HUES6 (cell line): ENCODE data around the gene DDX10.
"Not testable (repeated sequence)": the region's sequence is repeated elsewhere in the genome, so short reads cannot be mapped to it uniquely, and the experiment has no call there.

Experiments
- H3K27ac ChIP-seq: 2 replicates; pipeline ENCODE4 v1.7.0; 2013; ENCODE audit warnings: low read depth, mild to moderate bottlenecking, low read length, inconsistent platforms
- H3K27me3 ChIP-seq: 2 replicates; pipeline ENCODE4 v1.6.1; 2013; ENCODE audit warnings: low read length; ENCODE audit not compliant: control insufficient read depth, insufficient read depth
- H3K36me3 ChIP-seq: 2 replicates; pipeline ENCODE4 v1.6.1; 2013; ENCODE audit warnings: low read length; ENCODE audit not compliant: control insufficient read depth, insufficient read depth
- H3K4me1 ChIP-seq: 2 replicates; pipeline ENCODE4 v1.6.1; 2013; ENCODE audit warnings: low read length; ENCODE audit not compliant: control insufficient read depth, insufficient read depth
- H3K4me3 ChIP-seq: 2 replicates; pipeline ENCODE4 v1.5.1; 2013; ENCODE audit warnings: low read depth, low read length
- H3K9ac ChIP-seq: one replicate; pipeline ENCODE4 v1.6.1; 2013; ENCODE audit warnings: mild to moderate bottlenecking, low read length
- H3K9me3 ChIP-seq: 2 replicates; pipeline ENCODE4 v1.6.1; 2013; ENCODE audit warnings: low read depth, low read length; ENCODE audit not compliant: control insufficient read depth, insufficient read depth

Gene DDX10

GRCh38 chr11:108774037-108774730, 109.3 kb downstream of the DDX10 start:
- H3K4me3 ChIP-seq: no peak overlapping the region
- H3K36me3 ChIP-seq: no peaks in the 10 kb centered on the region
- H3K27me3 ChIP-seq: no peaks in the 10 kb centered on the region
- H3K4me1 ChIP-seq: no peaks in the 10 kb centered on the region
- no peaks in the 10 kb centered on the region; the same call in 1 of the 2 replicates for H3K9me3 ChIP-seq
- no peak overlapping the region for H3K27ac ChIP-seq
- no peak overlapping the region for H3K9ac ChIP-seq

DNA sequence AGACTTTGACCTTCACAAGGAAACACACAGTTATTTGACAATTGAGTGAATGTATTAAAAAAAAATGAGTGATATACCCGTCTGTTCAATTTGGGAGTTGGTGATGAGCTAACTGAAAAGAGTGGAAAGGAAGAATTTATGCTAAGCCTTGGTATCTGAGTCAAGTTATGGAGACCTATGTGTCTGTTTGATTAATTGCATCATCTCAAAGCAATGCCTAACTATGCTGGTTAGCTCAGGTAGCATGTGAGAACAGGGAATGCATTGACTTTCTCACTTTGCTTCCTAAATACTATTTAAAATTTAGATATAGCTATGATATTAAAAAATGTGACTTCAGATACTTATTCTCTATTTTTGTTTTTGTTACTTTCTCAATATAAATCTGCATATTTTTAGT, 110.5 kb downstream of the DDX10 start:
- no peaks in the 10 kb centered on the region for H3K27me3 ChIP-seq
- H3K9ac ChIP-seq: no peak overlapping the region
- H3K9me3 ChIP-seq: no peaks in the 10 kb centered on the region; the same call in 1 of the 2 replicates
- H3K4me3 ChIP-seq: no peak overlapping the region
- no peak overlapping the region for H3K27ac ChIP-seq
- no peaks in the 10 kb centered on the region for H3K4me1 ChIP-seq
- no peaks in the 10 kb centered on the region for H3K36me3 ChIP-seq

GRCh38 chr11:108779147-108779546, 114.3 kb downstream of the DDX10 start:
- not testable (repeated sequence) for H3K27ac ChIP-seq, H3K27me3 ChIP-seq, H3K9ac ChIP-seq, H3K9me3 ChIP-seq, H3K4me3 ChIP-seq, H3K4me1 ChIP-seq, H3K36me3 ChIP-seq

DNA sequence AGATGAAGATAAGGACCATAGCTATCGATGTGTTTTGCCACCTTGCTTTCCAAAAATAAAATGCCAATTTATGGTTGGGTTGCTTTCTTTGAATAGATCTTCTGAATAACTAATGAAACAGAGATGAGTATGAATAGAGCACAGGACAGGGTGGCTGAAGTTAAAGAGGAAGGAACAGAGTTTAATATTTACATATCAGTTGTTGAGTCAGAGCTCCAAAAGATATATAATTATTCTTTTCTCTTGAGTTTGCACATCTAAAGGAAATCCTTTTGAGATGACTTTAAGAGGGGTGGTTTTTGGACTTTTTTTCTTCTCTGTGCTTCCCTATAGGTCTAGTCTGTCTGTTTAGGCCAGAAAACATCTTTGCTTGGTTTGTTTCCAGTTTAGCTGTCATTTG, 115.2 kb downstream of the DDX10 start:
- Histone ChIP-seq H3K36me3 (no peaks in the 10 kb centered on the region), H3K27ac (no peak overlapping the region), H3K4me3 (no peak overlapping the region), H3K4me1 (no peaks in the 10 kb centered on the region), H3K9me3 (no peaks in the 10 kb centered on the region; the same call in 1 of the 2 replicates), H3K9ac (no peak overlapping the region), H3K27me3 (no peaks in the 10 kb centered on the region)

DNA sequence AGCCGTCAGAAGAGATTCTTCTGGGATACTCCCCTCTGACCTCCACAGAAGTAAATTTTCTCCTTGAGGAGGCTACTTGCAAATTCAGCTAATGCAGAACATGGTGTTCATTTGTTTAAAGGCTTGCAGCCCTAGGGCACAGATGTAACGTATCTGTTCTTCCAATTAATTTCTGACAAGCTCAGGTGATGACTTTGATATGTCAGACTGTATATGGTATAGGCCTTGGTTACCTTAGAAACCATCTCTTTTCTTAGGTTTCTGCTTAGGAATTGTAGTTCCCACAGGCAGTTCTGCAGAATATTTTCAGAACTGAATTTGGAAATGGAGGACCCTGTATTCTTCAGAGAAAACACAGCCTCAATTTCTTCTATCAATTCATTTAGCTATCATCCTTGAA, 117.1 kb downstream of the DDX10 start:
- H3K9ac ChIP-seq: no peak overlapping the region
- H3K9me3 ChIP-seq: no peaks in the 10 kb centered on the region; the same call in 1 of the 2 replicates
- H3K27me3 ChIP-seq: no peaks in the 10 kb centered on the region
- no peaks in the 10 kb centered on the region; the same call in 1 of the 2 replicates for H3K4me1 ChIP-seq
- no peaks in the 10 kb centered on the region for H3K36me3 ChIP-seq
- no peak overlapping the region for H3K27ac ChIP-seq
- H3K4me3 ChIP-seq: no peak overlapping the region

- H3K27me3 ChIP-seq: no peaks in the 10 kb centered on the region
- H3K36me3 ChIP-seq: no peaks in the 10 kb centered on the region
- H3K4me1 ChIP-seq: peaks cover 14% of the 10 kb centered on the region
- no peak overlapping the region for H3K27ac ChIP-seq
- no peaks in the 10 kb centered on the region for H3K9me3 ChIP-seq
- H3K9ac ChIP-seq: no peak overlapping the region
- no peak overlapping the region for H3K4me3 ChIP-seq
These were observed 121.6 kb downstream of the DDX10 start for GRCh38 chr11:108786281-108786990.

- H3K36me3 ChIP-seq: no peaks in the 10 kb centered on the region
- peaks cover 17% of the 10 kb centered on the region for H3K4me1 ChIP-seq
- H3K27me3 ChIP-seq: no peaks in the 10 kb centered on the region
- H3K9ac ChIP-seq: no peak overlapping the region
- H3K9me3 ChIP-seq: no peaks in the 10 kb centered on the region
- H3K27ac ChIP-seq: no peak overlapping the region
- no peak overlapping the region for H3K4me3 ChIP-seq
These were observed 122.2 kb downstream of the DDX10 start for GRCh38 chr11:108787105-108787504.

GRCh38 chr11:108788565-108789199, 123.8 kb downstream of the DDX10 start:
- Histone ChIP-seq H3K9me3 (no peaks in the 10 kb centered on the region), H3K27ac (no peak overlapping the region; the same call in 1 of the 2 replicates), H3K36me3 (no peaks in the 10 kb centered on the region), H3K4me3 (no peak overlapping the region), H3K27me3 (no peaks in the 10 kb centered on the region), H3K9ac (no peak overlapping the region), H3K4me1 (peaks cover 17% of the 10 kb centered on the region)

DNA sequence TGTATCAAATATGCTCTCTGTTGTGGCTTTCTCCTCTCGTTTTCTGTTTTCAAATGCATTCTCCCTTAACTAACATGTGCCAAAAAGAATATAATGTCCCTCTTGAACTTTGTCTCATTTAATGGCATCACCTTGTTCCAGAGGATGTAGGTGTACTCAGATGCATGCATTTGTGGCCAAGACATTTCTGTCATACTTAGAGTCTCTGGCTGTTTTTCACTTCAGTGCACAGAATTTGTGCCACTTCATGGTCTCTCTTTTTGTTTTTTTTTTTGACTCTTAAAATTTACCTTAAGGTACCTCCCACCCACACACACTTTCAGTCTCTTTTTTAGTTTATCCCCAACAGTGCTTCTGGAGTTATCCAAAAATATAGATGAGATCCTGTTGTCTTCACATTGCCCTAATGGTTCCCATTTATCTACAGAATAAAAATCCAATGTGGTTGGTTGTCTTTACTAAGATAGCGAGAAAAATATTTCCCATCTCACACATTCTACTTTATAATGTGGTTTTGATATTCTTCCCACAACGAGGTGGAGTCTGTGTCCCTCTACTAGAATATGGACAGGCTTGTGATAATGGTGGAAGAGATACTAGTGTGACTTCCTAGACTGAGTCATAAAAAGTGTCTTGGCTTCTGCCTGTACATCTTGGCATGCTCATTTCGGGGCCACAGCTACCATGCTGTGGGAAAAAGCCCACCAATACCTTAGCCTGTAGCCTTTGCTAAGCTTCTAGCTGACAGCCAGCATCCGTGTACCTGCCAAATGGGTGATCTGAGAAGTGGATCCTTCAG, 125.8 kb downstream of the DDX10 start:
- no peak overlapping the region for H3K27ac ChIP-seq
- no peaks in the 10 kb centered on the region for H3K36me3 ChIP-seq
- H3K4me1 ChIP-seq: peaks cover 17% of the 10 kb centered on the region

GRCh38 chr11:108793138-108793537, 128.3 kb downstream of the DDX10 start:
- H3K9ac ChIP-seq: no peak overlapping the region
- no peaks in the 10 kb centered on the region for H3K36me3 ChIP-seq
- no peak overlapping the region for H3K27ac ChIP-seq
- no peak overlapping the region for H3K4me3 ChIP-seq
- peaks cover 17% of the 10 kb centered on the region for H3K4me1 ChIP-seq
- no peaks in the 10 kb centered on the region for H3K9me3 ChIP-seq
- no peaks in the 10 kb centered on the region for H3K27me3 ChIP-seq

More for the DNA sequence above, 125.8 kb downstream of the DDX10 start:
- H3K27me3 ChIP-seq: no peaks in the 10 kb centered on the region
- H3K9ac ChIP-seq: no peak overlapping the region
- H3K4me3 ChIP-seq: no peak overlapping the region
- no peaks in the 10 kb centered on the region for H3K9me3 ChIP-seq
